Coronary artery (tissue), 2 donors: ENCODE data around the gene OR10D3.
"Not testable (repeated sequence)": the region's sequence is repeated elsewhere in the genome, so short reads cannot be mapped to it uniquely, and the experiment has no call there.

Experiments used
- DNase-seq: peaks from one replicate; pipeline ENCODE4 v3.0.0-alpha.2; 2017; ENCODE audit warnings: low spot score
- H3K27ac ChIP-seq, 2 donors: fragments of 200-600 bp; sonication (generic); one replicate each; pipeline ENCODE4 v1.5.1; 2016 to 2019
- H3K4me3 ChIP-seq: fragments of 200-600 bp; sonication (generic); 2 replicates; pipeline ENCODE4 v1.5.1; 2016; ENCODE audit warnings: mild to moderate bottlenecking, moderate library complexity
- TF ChIP-seq, protein P1 (sequence below): fragments of 200-600 bp; sonication (generic); IDR thresholded peaks from one replicate; pipeline ENCODE4 v1.5.1; 2019; ENCODE audit warnings: antibody characterized with exemption

The OR10D3 gene

DNA sequence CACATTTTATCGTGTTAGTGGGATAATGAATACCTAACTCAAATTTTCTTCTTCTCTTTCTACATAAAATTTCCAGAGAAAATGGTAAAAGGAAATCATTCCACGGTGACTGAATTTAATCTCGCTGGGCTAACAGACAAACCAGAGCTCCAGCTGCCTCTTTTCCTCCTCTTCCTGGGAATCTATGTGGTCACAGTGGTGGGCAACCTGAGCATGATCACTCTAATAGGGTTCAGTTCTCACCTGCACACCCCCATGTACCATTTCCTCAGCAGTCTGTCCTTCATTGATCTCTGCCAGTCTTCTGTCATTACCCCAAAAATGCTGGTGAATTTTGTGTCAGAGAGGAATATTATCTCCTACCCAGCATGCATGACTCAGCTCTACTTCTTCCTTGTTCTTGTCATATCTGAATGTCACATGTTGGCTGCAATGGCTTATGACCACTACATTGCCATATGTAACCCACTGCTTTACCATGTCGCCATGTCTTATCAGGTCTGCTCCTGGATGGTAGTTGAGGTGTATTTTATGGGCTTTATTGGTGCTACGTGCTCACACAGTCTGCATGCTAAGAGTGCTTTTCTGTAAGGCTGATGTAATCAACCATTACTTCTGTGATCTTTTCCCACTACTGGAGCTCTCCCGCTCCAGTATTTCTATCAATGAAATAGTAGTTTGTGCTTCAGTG, 24.1 kb downstream of the OR10D3 start:
- no peak for DNase-seq
- no peak overlapping the region for H3K4me3 ChIP-seq
- no peak overlapping the region for H3K27ac ChIP-seq
- TF ChIP-seq, protein P1, sequence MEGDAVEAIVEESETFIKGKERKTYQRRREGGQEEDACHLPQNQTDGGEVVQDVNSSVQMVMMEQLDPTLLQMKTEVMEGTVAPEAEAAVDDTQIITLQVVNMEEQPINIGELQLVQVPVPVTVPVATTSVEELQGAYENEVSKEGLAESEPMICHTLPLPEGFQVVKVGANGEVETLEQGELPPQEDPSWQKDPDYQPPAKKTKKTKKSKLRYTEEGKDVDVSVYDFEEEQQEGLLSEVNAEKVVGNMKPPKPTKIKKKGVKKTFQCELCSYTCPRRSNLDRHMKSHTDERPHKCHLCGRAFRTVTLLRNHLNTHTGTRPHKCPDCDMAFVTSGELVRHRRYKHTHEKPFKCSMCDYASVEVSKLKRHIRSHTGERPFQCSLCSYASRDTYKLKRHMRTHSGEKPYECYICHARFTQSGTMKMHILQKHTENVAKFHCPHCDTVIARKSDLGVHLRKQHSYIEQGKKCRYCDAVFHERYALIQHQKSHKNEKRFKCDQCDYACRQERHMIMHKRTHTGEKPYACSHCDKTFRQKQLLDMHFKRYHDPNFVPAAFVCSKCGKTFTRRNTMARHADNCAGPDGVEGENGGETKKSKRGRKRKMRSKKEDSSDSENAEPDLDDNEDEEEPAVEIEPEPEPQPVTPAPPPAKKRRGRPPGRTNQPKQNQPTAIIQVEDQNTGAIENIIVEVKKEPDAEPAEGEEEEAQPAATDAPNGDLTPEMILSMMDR: no peak

DNA sequence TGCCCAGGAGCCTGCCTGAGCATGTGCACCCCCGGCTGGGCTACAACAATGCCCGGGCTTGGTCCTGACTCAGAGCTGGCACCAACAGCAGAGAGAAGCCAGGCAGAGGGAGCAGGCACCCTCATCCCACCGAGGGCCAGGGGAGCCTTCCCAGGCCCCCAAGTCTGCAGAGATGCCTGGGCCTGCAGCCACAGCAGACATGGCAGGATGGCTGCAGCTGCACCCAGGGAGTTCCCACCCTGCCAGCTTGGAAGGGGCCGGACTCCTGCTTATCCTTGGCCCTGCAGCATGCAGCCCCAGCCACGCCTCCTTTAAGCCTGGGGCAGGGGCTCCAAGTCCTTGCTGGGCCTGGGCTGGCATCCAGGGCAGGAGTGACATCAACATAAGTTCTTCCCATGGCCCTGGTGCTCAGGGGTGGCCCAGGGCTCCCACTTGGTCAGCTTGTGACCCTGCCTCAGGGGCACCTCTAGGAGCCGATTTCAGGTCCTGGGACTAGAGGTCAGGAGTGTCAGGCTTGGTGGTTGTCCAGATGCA, 26.7 kb downstream of the OR10D3 start:
- TF ChIP-seq, protein P1: no peak
- H3K4me3 ChIP-seq: no peak overlapping the region
- no peak overlapping the region for H3K27ac ChIP-seq
- DNase-seq: no peak

DNA sequence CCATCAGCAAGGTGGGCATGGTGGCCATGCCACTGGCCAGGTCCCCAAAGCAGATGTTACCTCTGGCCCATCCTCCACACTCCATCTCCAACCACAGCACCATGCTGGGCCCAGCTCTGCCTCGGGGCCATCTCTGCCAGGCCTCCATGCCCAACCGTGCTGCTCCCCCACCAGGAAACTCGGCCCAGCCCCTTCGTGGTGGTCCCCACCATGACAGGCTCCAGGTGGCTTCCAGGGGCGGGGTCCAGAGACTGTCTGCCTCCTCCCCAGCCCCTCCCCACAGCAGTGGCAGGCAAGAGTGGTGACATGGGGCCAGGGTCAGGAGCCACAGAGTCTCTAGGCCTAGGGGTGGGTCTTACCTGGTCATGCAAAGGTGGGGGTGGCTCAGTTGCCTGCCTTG, 27.3 kb downstream of the OR10D3 start:
- H3K4me3 ChIP-seq: no peak overlapping the region
- no peak for DNase-seq
- TF ChIP-seq, protein P1: no peak
- no peak overlapping the region for H3K27ac ChIP-seq

DNA sequence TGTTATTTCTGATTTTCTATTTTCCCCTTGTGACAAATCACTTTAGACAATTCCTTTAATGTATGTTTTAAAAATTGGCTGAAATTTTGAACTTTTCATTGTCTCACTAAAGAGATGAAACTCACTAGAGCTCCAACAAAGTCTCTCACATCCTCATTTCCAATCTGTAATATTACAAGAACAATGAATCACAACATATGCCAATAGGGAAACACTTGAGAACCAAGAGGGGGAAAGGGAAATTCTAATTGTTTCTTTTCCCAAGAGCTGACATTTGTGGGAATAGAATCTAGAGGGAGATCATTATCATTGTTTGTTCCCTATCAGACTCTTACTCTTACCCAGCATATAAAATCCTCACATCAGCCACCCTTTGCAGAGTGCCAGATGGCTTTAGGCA, 28.2 kb downstream of the OR10D3 start:
- Histone ChIP-seq H3K27ac (no peak overlapping the region), H3K4me3 (no peak overlapping the region)
- TF ChIP-seq, protein P1: no peak
- DNase-seq: no peak

DNA sequence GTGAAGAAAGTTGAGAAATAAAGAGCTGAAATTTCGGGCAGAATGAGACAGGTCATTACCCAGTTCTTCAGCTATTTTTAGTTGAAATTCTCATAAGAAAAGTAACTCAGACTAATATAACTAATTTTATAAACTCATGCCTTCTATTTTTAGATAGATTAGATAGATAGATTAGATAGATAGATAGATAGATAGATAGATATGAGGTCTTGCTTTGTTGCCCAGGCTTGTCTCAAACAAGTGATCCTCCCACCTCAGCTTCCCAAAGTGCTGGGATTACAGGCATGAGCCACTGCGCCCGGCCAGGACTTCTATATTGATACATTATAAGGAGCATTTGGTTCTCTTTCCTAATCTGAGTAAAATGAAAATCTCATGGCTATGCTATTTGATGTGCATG, 30.9 kb downstream of the OR10D3 start:
- no peak overlapping the region for H3K4me3 ChIP-seq
- DNase-seq: no peak
- H3K27ac ChIP-seq: no peak overlapping the region
- TF ChIP-seq, protein P1: no peak

DNA sequence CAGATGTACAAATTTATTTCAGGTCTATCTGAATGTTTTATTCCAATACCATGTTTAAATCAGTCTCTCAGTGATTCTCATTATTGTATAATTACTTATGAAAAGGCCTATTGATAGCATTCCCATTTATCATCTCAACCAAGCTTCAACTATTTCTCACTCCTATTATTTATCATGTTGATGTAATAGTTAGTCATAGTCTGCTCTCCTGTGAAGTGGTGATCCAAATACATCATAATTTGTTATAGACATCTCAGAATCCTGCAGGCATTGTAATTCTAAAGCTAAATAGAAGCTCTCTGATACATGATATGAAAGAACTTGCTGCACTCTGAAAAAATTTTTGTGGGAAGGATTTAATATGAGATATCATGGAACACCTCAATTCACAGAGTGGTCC, 36.0 kb downstream of the OR10D3 start:
- TF ChIP-seq, protein P1: no peak
- DNase-seq: no peak
- no peak overlapping the region for H3K27ac ChIP-seq
- H3K4me3 ChIP-seq: no peak overlapping the region

DNA sequence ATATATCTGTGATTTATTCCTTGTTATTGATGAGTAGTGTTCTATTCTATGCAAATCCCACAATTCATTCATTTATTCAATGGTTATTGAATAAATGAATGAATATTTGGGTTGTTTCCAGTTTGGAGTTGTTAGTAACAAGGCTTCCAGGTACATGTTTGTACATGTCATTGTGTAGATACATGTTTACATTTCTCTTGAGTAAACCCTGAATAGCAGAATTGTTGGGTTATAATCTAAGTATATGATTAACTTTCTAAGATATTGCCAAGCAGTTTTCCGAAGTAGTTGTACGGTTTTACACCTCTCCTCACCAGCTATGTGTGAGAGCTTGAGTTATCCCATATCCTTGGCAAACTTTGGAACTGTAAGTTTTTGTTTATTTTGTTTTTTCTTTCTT, 39.3 kb downstream of the OR10D3 start:
- TF ChIP-seq, protein P1: no peak
- no peak overlapping the region for H3K27ac ChIP-seq
- DNase-seq: no peak
- H3K4me3 ChIP-seq: no peak overlapping the region

DNA sequence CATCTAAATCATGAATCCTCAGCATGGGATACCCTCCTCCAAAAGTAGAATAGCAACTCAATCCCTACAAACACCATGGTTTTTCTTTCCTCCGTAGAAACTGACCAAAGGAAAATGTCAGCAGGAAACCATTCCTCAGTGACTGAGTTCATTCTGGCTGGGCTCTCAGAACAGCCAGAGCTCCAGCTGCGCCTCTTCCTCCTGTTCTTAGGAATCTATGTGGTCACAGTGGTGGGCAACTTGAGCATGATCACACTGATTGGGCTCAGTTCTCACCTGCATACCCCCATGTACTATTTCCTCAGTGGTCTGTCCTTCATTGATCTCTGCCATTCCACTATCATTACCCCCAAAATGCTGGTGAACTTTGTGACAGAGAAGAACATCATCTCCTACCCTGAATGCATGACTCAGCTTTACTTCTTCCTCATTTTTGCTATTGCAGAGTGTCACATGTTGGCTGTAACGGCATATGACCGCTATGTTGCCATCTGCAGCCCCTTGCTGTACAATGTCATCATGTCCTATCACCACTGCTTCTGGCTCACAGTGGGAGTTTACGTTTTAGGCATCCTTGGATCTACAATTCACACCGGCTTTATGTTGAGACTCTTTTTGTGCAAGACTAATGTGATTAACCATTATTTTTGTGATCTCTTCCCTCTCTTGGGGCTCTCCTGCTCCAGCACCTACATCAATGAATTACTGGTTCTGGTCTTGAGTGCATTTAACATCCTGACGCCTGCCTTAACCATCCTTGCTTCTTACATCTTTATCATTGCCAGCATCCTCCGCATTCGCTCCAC, 41.7 kb downstream of the OR10D3 start:
- H3K27ac ChIP-seq, H3K4me3 ChIP-seq, DNase-seq: not testable (repeated sequence)
